Tibial nerve (tissue), 4 donors: Measurements from ENCODE around the gene RNF183. TPM values are rescaled to one million over a fixed set of nuclear protein-coding genes. Genes with fewer than 3 reads are reported as not detected.

Experiments
- DNase-seq, 2 donors: peaks; one replicate each; pipeline ENCODE4 v3.0.0-alpha.2; 2019; ENCODE audit warnings: low spot score in 2 of 2
- H3K27ac ChIP-seq, 4 donors: fragments of 200-600 bp; sonication (generic) in 3 of 4; one replicate each; pipeline ENCODE4 v1.5.1; 2017 to 2019; ENCODE audit warnings: mild to moderate bottlenecking in 1 of 4
- H3K27me3 ChIP-seq, 2 donors: fragments of 200-600 bp; sonication (generic) in 1 of 2; one replicate each; pipeline versions ENCODE4 v1.5.1 to v1.6.0; 2017 to 2019
- H3K36me3 ChIP-seq, 3 donors: fragments of 200-600 bp; sonication (generic); one replicate each; pipeline ENCODE4 v1.5.1; 2018 to 2019
- H3K4me1 ChIP-seq, 4 donors: fragments of 200-600 bp; sonication (generic) in 3 of 4; one replicate each; pipeline ENCODE4 v1.5.1; 2017 to 2019
- H3K4me3 ChIP-seq, 4 donors: fragments of 200-600 bp; sonication (generic) in 3 of 4; one replicate each; pipeline ENCODE4 v1.5.1; 2017 to 2019; ENCODE audit warnings: mild to moderate bottlenecking in 1 of 4, moderate library complexity in 1 of 4
- H3K9me3 ChIP-seq, 4 donors: fragments of 200-600 bp; sonication (generic) in 3 of 4; one replicate each; pipeline ENCODE4 v1.5.1; 2017 to 2019
- CTCF ChIP-seq, 5 experiments: fragments of 200-600 bp in 3 of 5; fragments of 450-650 bp in 2 of 5; sonication (generic) in 3 of 5; IDR thresholded peaks; one replicate each; pipeline ENCODE4 v1.5.1; 2016 to 2019; ENCODE audit warnings: antibody characterized with exemption in 5 of 5, mild to moderate bottlenecking in 3 of 5, moderate library complexity in 2 of 5
- EP300 ChIP-seq, 2 donors: sonication (generic); formaldehyde crosslinking; IDR thresholded peaks; one replicate each; pipeline ENCODE4 v1.6.1; 2017; ENCODE audit warnings: antibody characterized with exemption in 2 of 2, mild to moderate bottlenecking in 1 of 2
- POLR2A ChIP-seq, 2 donors: fragments of 450-650 bp; IDR thresholded peaks; one replicate each; pipeline ENCODE4 v1.6.1; 2017; ENCODE audit warnings: antibody characterized with exemption in 2 of 2, mild to moderate bottlenecking in 2 of 2, moderate library complexity in 2 of 2
- WGBS, 2 donors: methylation state at CpG; one replicate each; pipeline ENCODE4 v1.1.5; 2018; 5-methylcytosine and 5-hydroxymethylcytosine counted together
- total RNA-seq, 4 donors: library from RNA; depleted of rRNA; stranded (reverse); fragments of >200 nt; gene quantifications; one replicate each; pipeline ENCODE4 v1.1.0, GENCODE V29; 2016

The RNF183 gene
- total RNA-seq = under 1 TPM in 1 of 4 donors, not detected in 3; 0.20 TPM

GRCh38 chr9:113302792-113303418 is at the start of gene RNF183:
Gene RNF183 (minus strand): TSS chr9:113303376. CDS start chr9:113298184, 5,192 bp downstream.
- Histone ChIP-seq H3K27ac (no peak within 1 kb of the TSS), H3K36me3 (no peaks in the 10 kb centered on the region), H3K4me3 (no peak within 1 kb of the TSS), H3K9me3 (no peaks in the 10 kb centered on the region), H3K27me3 (no peaks in the 10 kb centered on the region), H3K4me1 (no peaks in the 10 kb centered on the region)
- TF ChIP-seq CTCF (IDR thresholded peaks at IDR 0.05) (no peak), POLR2A (IDR thresholded peaks at IDR 0.05) (no peak), EP300 (IDR thresholded peaks at IDR 0.05) (no peak)
- WGBS, 2 donors = 78 to 85% methylated on average over 25 of the region's 25 CpGs
- DNase-seq = no peak

GRCh38 chr9:113352411-113352810 is 49.2 kb upstream of the RNF183 start:
- no peak overlapping the region for H3K27ac ChIP-seq
- peaks cover 0 to 17% (median 8%) of the 10 kb centered on the region in 4 donors for H3K4me1 ChIP-seq
- H3K9me3 ChIP-seq = no peaks in the 10 kb centered on the region
- DNase-seq = no peak
- H3K36me3 ChIP-seq = no peaks in the 10 kb centered on the region
- H3K4me3 ChIP-seq = no peak overlapping the region
- 68 to 81% methylated on average over 1 of the region's 1 CpG for WGBS, 2 donors
- TF ChIP-seq POLR2A (IDR thresholded peaks at IDR 0.05) (no peak), CTCF (IDR thresholded peaks at IDR 0.05) (no peak), EP300 (IDR thresholded peaks at IDR 0.05) (no peak)
- peaks cover 0 to 34% of the 10 kb centered on the region in 2 donors for H3K27me3 ChIP-seq

- 71 to 84% methylated on average over 6 of the region's 6 CpGs for WGBS, 2 donors
- Histone ChIP-seq H3K4me1 (peaks cover 0 to 17% (median 8%) of the 10 kb centered on the region in 4 donors), H3K4me3 (no peak overlapping the region), H3K36me3 (no peaks in the 10 kb centered on the region), H3K27me3 (peaks cover 0 to 34% of the 10 kb centered on the region in 2 donors), H3K9me3 (no peaks in the 10 kb centered on the region), H3K27ac (no peak overlapping the region)
- no peak for TF ChIP-seq EP300 (IDR thresholded peaks at IDR 0.05)
- no peak for TF ChIP-seq POLR2A (IDR thresholded peaks at IDR 0.05)
- TF ChIP-seq CTCF (IDR thresholded peaks at IDR 0.05) = no peak
- DNase-seq = no peak
Observed at GRCh38 chr9:113352006-113352405, 48.8 kb upstream of the RNF183 start.

GRCh38 chr9:113350937-113351336 is 47.8 kb upstream of the RNF183 start:
- no peaks in the 10 kb centered on the region for H3K36me3 ChIP-seq
- H3K27me3 ChIP-seq = peaks cover 0 to 34% of the 10 kb centered on the region in 2 donors
- H3K27ac ChIP-seq = no peak overlapping the region

More at GRCh38 chr9:113350937-113351336, 47.8 kb upstream of the RNF183 start:
- no peak for TF ChIP-seq CTCF (IDR thresholded peaks at IDR 0.05)
- no peak for TF ChIP-seq POLR2A (IDR thresholded peaks at IDR 0.05)
- no peak for TF ChIP-seq EP300 (IDR thresholded peaks at IDR 0.05)
- WGBS, 2 donors = 49 to 58% methylated on average over 6 of the region's 6 CpGs
- Histone ChIP-seq H3K4me1 (peaks cover 0 to 17% (median 8%) of the 10 kb centered on the region in 4 donors), H3K9me3 (no peaks in the 10 kb centered on the region), H3K4me3 (no peak overlapping the region)
- no peak for DNase-seq
